Sigmoid colon (tissue), 4 donors: ENCODE results near the gene TSEN2.

Experiments used
- CTCF ChIP-seq, 4 experiments: fragments of 450-650 bp in 3 of 4; fragments of 200-600 bp in 1 of 4; IDR thresholded peaks; one replicate each; pipeline ENCODE4 v1.5.1; 2016 to 2019; ENCODE audit warnings: antibody characterized with exemption in 4 of 4, mild to moderate bottlenecking in 3 of 4, moderate library complexity in 2 of 4
- EP300 ChIP-seq, 4 donors: sonication (generic); formaldehyde crosslinking; IDR thresholded peaks; one replicate each; pipeline ENCODE4 v1.6.1; 2017; ENCODE audit warnings: antibody characterized with exemption in 4 of 4
- POLR2A ChIP-seq, 2 donors: fragments of 450-650 bp; IDR thresholded peaks; one replicate each; pipeline ENCODE4 v1.6.1; 2016; ENCODE audit warnings: antibody characterized with exemption in 2 of 2, mild to moderate bottlenecking in 2 of 2, moderate library complexity in 2 of 2
- POLR2AphosphoS5 ChIP-seq, 4 donors: sonication (generic); formaldehyde crosslinking; IDR thresholded peaks; one replicate each; pipeline ENCODE4 v1.6.1; 2017; ENCODE audit warnings: antibody characterized with exemption in 4 of 4

- TF ChIP-seq POLR2A (IDR thresholded peaks at IDR 0.05) (no peak), EP300 (IDR thresholded peaks at IDR 0.05) (no peak), CTCF (IDR thresholded peaks at IDR 0.05) (peak; percentile 62 to 82 (median 78)), POLR2AphosphoS5 (IDR thresholded peaks at IDR 0.05) (no peak)
Observed at GRCh38 chr3:12479919-12480427, 4.3 kb upstream of the TSEN2 start.
